Measurements from ENCODE around the gene SGMS2. TPM values are rescaled to one million over a fixed set of nuclear protein-coding genes. Genes with fewer than 3 reads are reported as not detected.
A peak's percentile ranks its signal among the peaks of the same experiment; 100 is the strongest.

Gene SGMS2
- total and polyA plus RNA-seq, 2 of the 4 experiments (the other 2 are of a cell fraction): 13.4 to 37.5 TPM

DNA sequence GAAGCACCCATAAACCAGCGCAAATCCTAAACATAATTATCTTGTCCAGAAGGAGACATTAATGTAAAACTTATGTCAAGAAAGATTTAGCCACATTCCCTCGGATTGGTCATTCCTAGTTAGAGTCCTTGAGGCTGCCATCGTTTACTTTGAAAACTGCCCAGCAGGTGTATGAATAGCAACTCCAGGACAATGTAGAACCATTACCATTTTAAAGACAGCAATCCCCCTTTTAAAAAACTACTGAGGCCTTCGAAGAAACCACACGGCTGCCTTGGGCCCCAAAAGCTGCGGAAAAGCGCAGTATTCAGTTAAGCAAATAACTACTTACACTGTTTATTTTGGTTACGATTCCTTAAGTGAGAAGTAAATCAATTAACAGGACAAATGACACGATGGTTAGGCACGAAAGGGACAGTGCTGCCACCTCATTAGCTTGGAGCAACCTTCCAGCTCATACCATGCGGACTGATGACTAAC is 822 bp upstream of the SGMS2 start:
- CTCF ChIA-PET: interaction anchor here (0.8 kb wide), 1 partner anchor 56 kb away, joined by 3 read pairs; no protein-coding TSS in a partner anchor

More for the DNA sequence above, 822 bp upstream of the SGMS2 start:
- Histone ChIP-seq H2AFZ (replicated peaks; ENCODE audit: low read length, poor library complexity) (peak overlapping the region; percentile 94), H3K18ac (ENCODE audit: low read depth, low read length) (0 out of 2 replicates have a peak overlapping the region, but pooled peaks have one; percentile 28), H3K4me3 (ENCODE audit: insufficient read depth, low read depth, low read length) (peak overlapping the region; percentile 64), H2AK9ac (replicated peaks; ENCODE audit: low read depth, low read length, poor library complexity) (peak overlapping the region; percentile 12), H3K27ac (ENCODE audit: insufficient read depth, low read length) (no peak overlapping the region; the same call in 1 of the 2 replicates), H2BK5ac (ENCODE audit: low read depth, low read length, poor library complexity, severe bottlenecking) (no peak overlapping the region), H4K8ac (ENCODE audit: low read depth in 2 of 2, low read length in 2 of 2) (peak overlapping the region in 1 of 2 experiments; percentile 55; a peak in 2 of 4 replicates), H4K5ac (ENCODE audit: low read depth, low read length) (0 out of 2 replicates have a peak overlapping the region, but pooled peaks have one; percentile 33), H3K9me3 (ENCODE audit: control insufficient read depth, insufficient read depth, low read length) (no peaks in the 10 kb centered on the region), H4K91ac (ENCODE audit: insufficient read depth, low read depth, low read length) (no peak overlapping the region), H3K27me3 (ENCODE audit: control insufficient read depth, insufficient read depth, low read length) (peaks cover 9% of the 10 kb centered on the region), H3K9ac (ENCODE audit: low read depth, low read length) (peak overlapping the region; percentile 33), H3K9me1 (ENCODE audit: insufficient read depth, low read length) (0 out of 2 replicates have a peak, but pooled peaks cover 2% of the 10 kb centered on the region), H2BK120ac (ENCODE audit: low read depth, low read length) (peak overlapping the region; percentile 79), H3K14ac (replicated peaks; ENCODE audit: low read depth, low read length) (no peak overlapping the region), H3K56ac (ENCODE audit: extremely low read depth, insufficient read depth, low read length) (no peak overlapping the region), H3K36me3 (ENCODE audit: control insufficient read depth, insufficient read depth, low read length) (no peaks in the 10 kb centered on the region), H3K4me2 (ENCODE audit: low read depth, low read length) (peak overlapping the region; percentile 95), H4K20me1 (ENCODE audit: insufficient read depth, low read length) (no peaks in the 10 kb centered on the region), H3K79me1 (ENCODE audit: low read depth in 1 of 2, low read length in 2 of 2) (0 out of 4 replicates have a peak, but pooled peaks cover 0 to 4% of the 10 kb centered on the region in 2 experiments), H2BK20ac (ENCODE audit: low read depth, low read length) (no peak overlapping the region; the same call in 1 of the 2 replicates), H2AK5ac (ENCODE audit: low read depth, low read length) (0 out of 2 replicates have a peak overlapping the region, but pooled peaks have one; percentile 61), H3K23ac (ENCODE audit: low read depth, low read length) (peak overlapping the region; percentile 55; the same call in 1 of the 2 replicates), H3K4ac (ENCODE audit: low read depth, low read length) (0 out of 2 replicates have a peak overlapping the region, but pooled peaks have one; percentile 12), H2BK15ac (ENCODE audit: low read depth, low read length) (no peak overlapping the region), H3K4me1 (ENCODE audit: control insufficient read depth, insufficient read depth, low read length) (peaks cover 2% of the 10 kb centered on the region)
- DNase-seq (no peak), ATAC-seq (ENCODE audit: low read depth) (no peak)
- POLR2A ChIA-PET (ENCODE audit: unreplicated experiment): no interaction called here
- dilution Hi-C loops (cut with HindIII; ENCODE audit: low sequenced_read_pairs, unreplicated experiment) (no loop called here), intact Hi-C loops (cut with micrococcal nuclease) (loop anchor here (2.0 to 5.0 kb wide), 2 partner anchors 62 to 73 kb away; no protein-coding TSS in a partner anchor), in situ Hi-C loops (cut with MboI; ENCODE audit: low sequenced_read_pairs) (no loop called here)
- WGBS, 2 experiments (ENCODE audit: extremely low coverage in 2 of 2, insufficient read length in 1 of 2): 15% methylated on average over 5 of the region's 11 CpGs; no CpG with 5 or more reads in 1 of the 2 experiments
- TF ChIP-seq MAZ (IDR thresholded peaks at IDR 0.05; ENCODE audit: borderline replicate concordance, low read depth, low read length) (no peak), BHLHE40 (IDR thresholded peaks at IDR 0.05; ENCODE audit: low read depth, low read length) (no peak), MXI1 (IDR thresholded peaks at IDR 0.05; ENCODE audit: borderline replicate concordance, low read depth, low read length) (no peak), NFE2L2 (IDR thresholded peaks at IDR 0.05; ENCODE audit: low read depth, low read length) (no peak), FOS (IDR thresholded peaks at IDR 0.05; ENCODE audit: low read depth, low read length) (no peak; the same call in 1 of the 2 replicates), RCOR1 (IDR thresholded peaks at IDR 0.05; ENCODE audit: insufficient replicate concordance, low read length) (no peak), RFX5 (IDR thresholded peaks at IDR 0.05; ENCODE audit: low read depth, low read length) (no peak), RAD21 (IDR thresholded peaks at IDR 0.05; ENCODE audit: low read length) (no peak), SMC3 (IDR thresholded peaks at IDR 0.05; ENCODE audit: low read depth, low read length) (no peak), MAFK (IDR thresholded peaks at IDR 0.05; ENCODE audit: low read depth, low read length) (no peak), CEBPB (IDR thresholded peaks at IDR 0.05; ENCODE audit: low read depth, low read length) (no peak), CHD1 (IDR thresholded peaks at IDR 0.05; ENCODE audit: low read depth, low read length) (no peak), POLR2A (IDR thresholded peaks at IDR 0.05; ENCODE audit: low read depth, low read length) (no peak)
- TF ChIP-seq, protein P1, sequence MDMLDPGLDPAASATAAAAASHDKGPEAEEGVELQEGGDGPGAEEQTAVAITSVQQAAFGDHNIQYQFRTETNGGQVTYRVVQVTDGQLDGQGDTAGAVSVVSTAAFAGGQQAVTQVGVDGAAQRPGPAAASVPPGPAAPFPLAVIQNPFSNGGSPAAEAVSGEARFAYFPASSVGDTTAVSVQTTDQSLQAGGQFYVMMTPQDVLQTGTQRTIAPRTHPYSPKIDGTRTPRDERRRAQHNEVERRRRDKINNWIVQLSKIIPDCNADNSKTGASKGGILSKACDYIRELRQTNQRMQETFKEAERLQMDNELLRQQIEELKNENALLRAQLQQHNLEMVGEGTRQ (IDR thresholded peaks at IDR 0.05; ENCODE audit: low read depth, low read length): no peak
- TF ChIP-seq, protein P2, sequence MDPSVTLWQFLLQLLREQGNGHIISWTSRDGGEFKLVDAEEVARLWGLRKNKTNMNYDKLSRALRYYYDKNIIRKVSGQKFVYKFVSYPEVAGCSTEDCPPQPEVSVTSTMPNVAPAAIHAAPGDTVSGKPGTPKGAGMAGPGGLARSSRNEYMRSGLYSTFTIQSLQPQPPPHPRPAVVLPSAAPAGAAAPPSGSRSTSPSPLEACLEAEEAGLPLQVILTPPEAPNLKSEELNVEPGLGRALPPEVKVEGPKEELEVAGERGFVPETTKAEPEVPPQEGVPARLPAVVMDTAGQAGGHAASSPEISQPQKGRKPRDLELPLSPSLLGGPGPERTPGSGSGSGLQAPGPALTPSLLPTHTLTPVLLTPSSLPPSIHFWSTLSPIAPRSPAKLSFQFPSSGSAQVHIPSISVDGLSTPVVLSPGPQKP (IDR thresholded peaks at IDR 0.05; ENCODE audit: borderline replicate concordance, low read depth, low read length): no peak
- BruUV-seq (replicated peaks): no TSS peak
